Ovary (tissue), 3 donors: Measurements from ENCODE around the gene PI4KA.

Experiments used
- EP300 ChIP-seq: sonication (generic); formaldehyde crosslinking; IDR thresholded peaks from one replicate; pipeline ENCODE4 v1.6.1; 2017; ENCODE audit warnings: antibody characterized with exemption
- POLR2A ChIP-seq: fragments of 450-650 bp; IDR thresholded peaks from one replicate; pipeline ENCODE4 v1.6.1; 2017; ENCODE audit warnings: antibody characterized with exemption, mild to moderate bottlenecking, moderate library complexity
- TF ChIP-seq, protein P1 (sequence below), 3 donors: fragments of 450-650 bp in 2 of 3; fragments of 200-600 bp in 1 of 3; IDR thresholded peaks; one replicate each; pipeline versions ENCODE4 v1.5.1 to v1.8.0; 2016 to 2022; ENCODE audit warnings: antibody characterized with exemption in 3 of 3, mild to moderate bottlenecking in 1 of 3
- donor health status: DM: no; HTN: no; CAD: no.

DNA sequence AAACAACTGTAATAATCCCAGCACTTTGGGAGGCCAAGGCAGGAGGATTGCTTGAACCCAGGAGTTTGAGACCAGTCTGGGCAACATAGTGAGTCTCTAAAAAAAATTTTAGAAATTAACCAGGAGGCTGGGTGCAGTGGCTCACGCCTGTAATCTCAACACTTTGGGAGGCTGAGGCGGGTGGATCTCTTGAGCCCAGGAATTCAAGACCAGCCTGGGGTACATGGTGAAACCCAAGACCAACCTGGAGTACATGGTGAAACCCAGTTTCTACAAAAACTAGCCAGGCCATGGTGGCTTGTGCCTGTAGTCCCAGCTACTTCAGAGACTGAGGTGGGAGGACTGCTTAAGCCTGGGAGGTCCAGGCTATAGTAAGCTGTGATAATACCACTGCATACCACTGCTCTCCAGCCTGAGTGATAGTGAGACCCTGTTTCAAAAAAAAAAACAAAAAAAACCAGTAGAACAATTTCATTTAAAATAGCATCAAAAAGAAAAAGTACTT lies 11.2 kb downstream of the PI4KA start:
- TF ChIP-seq, protein P1, sequence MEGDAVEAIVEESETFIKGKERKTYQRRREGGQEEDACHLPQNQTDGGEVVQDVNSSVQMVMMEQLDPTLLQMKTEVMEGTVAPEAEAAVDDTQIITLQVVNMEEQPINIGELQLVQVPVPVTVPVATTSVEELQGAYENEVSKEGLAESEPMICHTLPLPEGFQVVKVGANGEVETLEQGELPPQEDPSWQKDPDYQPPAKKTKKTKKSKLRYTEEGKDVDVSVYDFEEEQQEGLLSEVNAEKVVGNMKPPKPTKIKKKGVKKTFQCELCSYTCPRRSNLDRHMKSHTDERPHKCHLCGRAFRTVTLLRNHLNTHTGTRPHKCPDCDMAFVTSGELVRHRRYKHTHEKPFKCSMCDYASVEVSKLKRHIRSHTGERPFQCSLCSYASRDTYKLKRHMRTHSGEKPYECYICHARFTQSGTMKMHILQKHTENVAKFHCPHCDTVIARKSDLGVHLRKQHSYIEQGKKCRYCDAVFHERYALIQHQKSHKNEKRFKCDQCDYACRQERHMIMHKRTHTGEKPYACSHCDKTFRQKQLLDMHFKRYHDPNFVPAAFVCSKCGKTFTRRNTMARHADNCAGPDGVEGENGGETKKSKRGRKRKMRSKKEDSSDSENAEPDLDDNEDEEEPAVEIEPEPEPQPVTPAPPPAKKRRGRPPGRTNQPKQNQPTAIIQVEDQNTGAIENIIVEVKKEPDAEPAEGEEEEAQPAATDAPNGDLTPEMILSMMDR (IDR thresholded peaks at IDR 0.05), result no peak
- TF ChIP-seq EP300 (no peak), POLR2A (no peak)
